Osteocyte (in vitro differentiated cells): Measurements from ENCODE around the gene VIPR1. TPM values are rescaled to one million over a fixed set of nuclear protein-coding genes. Genes with fewer than 3 reads are reported as not detected.

Experiments used
- DNase-seq: peaks from one replicate; pipeline ENCODE4 v3.0.0; 2021; ENCODE audit warnings: mixed read lengths; ENCODE audit not compliant: unreplicated experiment; ENCODE audit errors: extremely low spot score
- H3K27ac Mint-ChIP-seq: one replicate; pipeline ENCODE4 v1.8.0; 2021; ENCODE audit warnings: mild to moderate bottlenecking, mixed read lengths; ENCODE audit not compliant: unreplicated experiment
- H3K27me3 Mint-ChIP-seq: one replicate; pipeline ENCODE4 v1.8.0; 2021; ENCODE audit warnings: mixed read lengths; ENCODE audit not compliant: unreplicated experiment
- H3K36me3 Mint-ChIP-seq: one replicate; pipeline ENCODE4 v1.8.0; 2021; ENCODE audit warnings: mixed read lengths; ENCODE audit not compliant: unreplicated experiment
- H3K4me1 Mint-ChIP-seq: one replicate; pipeline ENCODE4 v1.8.0; 2021; ENCODE audit warnings: mixed read lengths; ENCODE audit not compliant: unreplicated experiment
- H3K4me3 Mint-ChIP-seq: one replicate; pipeline ENCODE4 v1.8.0; 2021; ENCODE audit warnings: mild to moderate bottlenecking, moderate library complexity, mixed read lengths; ENCODE audit not compliant: unreplicated experiment
- H3K9me3 Mint-ChIP-seq: one replicate; pipeline ENCODE4 v1.8.0; 2021; ENCODE audit warnings: mixed read lengths; ENCODE audit not compliant: unreplicated experiment
- CTCF ChIP-seq: fragments of 200-600 bp; sonication (generic); IDR thresholded peaks from 2 replicates; pipeline ENCODE4 v1.5.0; 2021; ENCODE audit warnings: antibody characterized with exemption, mild to moderate bottlenecking, moderate library complexity
- total RNA-seq: library from RNA; stranded (reverse); gene quantifications from 2 replicates; pipeline ENCODE4 v1.2.1, GENCODE V29; 2021

The VIPR1 gene
- total RNA-seq, 1 donor from 2014 or later, result 8.9 TPM

- H3K27me3 Mint-ChIP-seq, result no peaks in the 10 kb centered on the region
- no peak overlapping the region for H3K27ac Mint-ChIP-seq
- H3K36me3 Mint-ChIP-seq, result no peaks in the 10 kb centered on the region
- no peak for DNase-seq
- H3K9me3 Mint-ChIP-seq, result no peaks in the 10 kb centered on the region
- H3K4me1 Mint-ChIP-seq, result no peaks in the 10 kb centered on the region
- no peak for TF ChIP-seq CTCF
- H3K4me3 Mint-ChIP-seq, result no peak overlapping the region
Observed at GRCh38 chr3:42532229-42532628, 29.8 kb downstream of the VIPR1 start.

DNA sequence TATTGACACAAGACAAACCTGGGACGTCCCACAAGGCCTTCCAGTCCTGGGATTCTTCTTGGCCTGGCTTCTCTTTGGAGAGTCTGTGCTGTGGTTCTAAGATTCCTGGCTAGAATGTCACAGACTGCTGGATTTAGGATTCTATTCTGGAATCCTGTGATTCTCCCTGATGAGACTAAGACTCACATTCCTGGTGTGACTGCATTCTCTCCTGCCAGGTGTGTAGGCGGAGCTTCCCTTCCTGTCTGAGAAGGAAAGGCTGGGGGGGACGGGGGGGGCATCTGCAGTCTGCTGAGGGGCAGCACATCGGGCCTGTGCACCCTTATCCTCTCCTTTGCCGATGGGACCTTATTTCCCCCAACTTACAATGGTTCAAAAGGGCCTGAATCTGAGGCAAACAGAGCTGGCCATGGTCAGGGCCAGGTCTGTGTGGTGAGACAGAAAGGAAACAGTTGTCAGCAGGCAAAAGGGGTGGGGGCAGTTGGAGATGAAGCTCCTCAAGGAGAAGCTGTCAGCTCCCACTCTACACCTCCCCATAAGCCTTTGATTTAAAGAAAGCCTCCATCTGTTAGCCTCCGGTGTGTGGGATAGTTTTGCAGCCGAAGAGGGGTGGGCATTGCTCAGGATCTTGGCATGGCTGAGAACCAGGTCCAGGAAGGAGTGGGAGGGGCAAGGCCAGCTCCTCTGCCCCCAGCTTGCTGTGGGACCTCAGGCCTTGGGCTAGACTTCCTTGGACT is 30.9 kb downstream of the VIPR1 start:
- Mint-ChIP-seq H3K4me3 (no peak overlapping the region), H3K27me3 (no peaks in the 10 kb centered on the region), H3K27ac (no peak overlapping the region), H3K9me3 (no peaks in the 10 kb centered on the region), H3K4me1 (no peaks in the 10 kb centered on the region), H3K36me3 (no peaks in the 10 kb centered on the region)
- DNase-seq, result no peak
- no peak for TF ChIP-seq CTCF

- Mint-ChIP-seq H3K4me1 (no peaks in the 10 kb centered on the region), H3K36me3 (no peaks in the 10 kb centered on the region), H3K27me3 (no peaks in the 10 kb centered on the region), H3K27ac (no peak overlapping the region), H3K9me3 (no peaks in the 10 kb centered on the region), H3K4me3 (no peak overlapping the region)
- TF ChIP-seq CTCF, result peak; percentile 44
- no peak for DNase-seq
Observed at GRCh38 chr3:42535981-42536784, 33.7 kb downstream of the VIPR1 start.

DNA sequence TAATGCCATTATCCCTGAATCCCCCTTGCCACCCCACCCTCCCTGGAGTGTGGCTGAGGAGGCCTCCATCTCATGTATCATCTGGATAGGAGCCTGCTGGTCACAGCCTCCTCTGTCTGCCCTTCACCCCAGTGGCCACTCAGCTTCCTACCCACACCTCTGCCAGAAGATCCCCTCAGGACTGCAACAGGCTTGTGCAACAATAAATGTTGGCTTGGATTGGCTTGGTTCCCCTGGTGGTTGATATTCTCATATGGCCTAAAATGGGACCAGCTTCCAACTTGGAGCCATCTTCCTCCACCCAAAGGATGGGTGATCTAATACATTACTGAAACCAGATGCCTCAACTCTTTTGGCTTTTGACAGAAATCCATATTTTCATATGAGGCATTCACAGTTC is 34.9 kb downstream of the VIPR1 start:
- TF ChIP-seq CTCF, result no peak
- no peak for DNase-seq
- Mint-ChIP-seq H3K27ac (no peak overlapping the region), H3K4me1 (no peaks in the 10 kb centered on the region), H3K4me3 (no peak overlapping the region), H3K9me3 (no peaks in the 10 kb centered on the region), H3K27me3 (no peaks in the 10 kb centered on the region), H3K36me3 (no peaks in the 10 kb centered on the region)
